Measurements from ENCODE around the gene MACF1. TPM values are rescaled to one million over a fixed set of nuclear protein-coding genes. Genes with fewer than 3 reads are reported as not detected.

Gene MACF1
- total RNA-seq, 1 donor from 2014 or later: 694 TPM

DNA sequence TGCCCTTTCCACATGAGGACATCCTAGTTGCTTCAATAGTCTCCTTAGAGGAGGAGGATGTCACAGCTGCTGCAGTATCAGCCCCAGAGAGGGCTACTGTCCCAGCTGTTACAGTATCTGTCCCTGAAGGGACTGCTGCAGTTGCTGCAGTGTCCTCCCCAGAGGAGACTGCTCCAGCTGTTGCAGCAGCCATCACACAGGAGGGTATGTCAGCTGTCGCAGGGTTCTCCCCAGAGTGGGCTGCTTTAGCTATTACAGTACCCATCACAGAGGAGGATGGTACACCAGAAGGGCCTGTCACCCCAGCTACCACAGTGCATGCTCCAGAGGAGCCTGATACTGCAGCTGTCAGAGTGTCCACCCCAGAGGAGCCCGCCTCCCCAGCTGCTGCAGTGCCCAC, 208.4 kb downstream of the MACF1 start:
- no peak overlapping the region for H3K27ac Mint-ChIP-seq (ENCODE audit: unreplicated experiment)
- peaks cover 67% of the 10 kb centered on the region for H3K4me1 Mint-ChIP-seq (ENCODE audit: low read depth, unreplicated experiment)
- no peaks in the 10 kb centered on the region for H3K9me3 Mint-ChIP-seq (ENCODE audit: unreplicated experiment)
- Histone ChIP-seq H3K27ac (ENCODE audit: low read depth, low read length) (no peak overlapping the region), H3K4me3 (ENCODE audit: insufficient read depth, low read depth, low read length) (peak overlapping the region; percentile 83), H3K79me2 (ENCODE audit: insufficient read depth, low read length) (peaks cover 90% of the 10 kb centered on the region), H3K9ac (ENCODE audit: low read length) (peak overlapping the region; percentile 82), H3K4me2 (ENCODE audit: low read length) (peak overlapping the region; percentile 96), H3K9me3 (ENCODE audit: insufficient read depth, low read depth, low read length) (no peaks in the 10 kb centered on the region), H3K4me1 (ENCODE audit: insufficient read depth, low read length) (peaks cover 67% of the 10 kb centered on the region), H4K20me1 (ENCODE audit: insufficient read depth, low read length) (peaks cover 74% of the 10 kb centered on the region), H2AFZ (ENCODE audit: low read depth, low read length) (no peak overlapping the region), H3K36me3 (ENCODE audit: insufficient read depth, low read length) (peaks cover 13% of the 10 kb centered on the region), H3K27me3 (ENCODE audit: insufficient read depth, low read length) (no peaks in the 10 kb centered on the region)
- no peaks in the 10 kb centered on the region for H3K27me3 Mint-ChIP-seq (ENCODE audit: low read depth, unreplicated experiment)
- no peak for FAIRE-seq
- H3K4me3 Mint-ChIP-seq (ENCODE audit: unreplicated experiment): peak overlapping the region; percentile 82
- TF ChIP-seq, protein P1, sequence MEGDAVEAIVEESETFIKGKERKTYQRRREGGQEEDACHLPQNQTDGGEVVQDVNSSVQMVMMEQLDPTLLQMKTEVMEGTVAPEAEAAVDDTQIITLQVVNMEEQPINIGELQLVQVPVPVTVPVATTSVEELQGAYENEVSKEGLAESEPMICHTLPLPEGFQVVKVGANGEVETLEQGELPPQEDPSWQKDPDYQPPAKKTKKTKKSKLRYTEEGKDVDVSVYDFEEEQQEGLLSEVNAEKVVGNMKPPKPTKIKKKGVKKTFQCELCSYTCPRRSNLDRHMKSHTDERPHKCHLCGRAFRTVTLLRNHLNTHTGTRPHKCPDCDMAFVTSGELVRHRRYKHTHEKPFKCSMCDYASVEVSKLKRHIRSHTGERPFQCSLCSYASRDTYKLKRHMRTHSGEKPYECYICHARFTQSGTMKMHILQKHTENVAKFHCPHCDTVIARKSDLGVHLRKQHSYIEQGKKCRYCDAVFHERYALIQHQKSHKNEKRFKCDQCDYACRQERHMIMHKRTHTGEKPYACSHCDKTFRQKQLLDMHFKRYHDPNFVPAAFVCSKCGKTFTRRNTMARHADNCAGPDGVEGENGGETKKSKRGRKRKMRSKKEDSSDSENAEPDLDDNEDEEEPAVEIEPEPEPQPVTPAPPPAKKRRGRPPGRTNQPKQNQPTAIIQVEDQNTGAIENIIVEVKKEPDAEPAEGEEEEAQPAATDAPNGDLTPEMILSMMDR (IDR thresholded peaks at IDR 0.05; ENCODE audit: insufficient read depth, low read depth, low read length): no peak
- no peak for TF ChIP-seq EZH2 (IDR thresholded peaks at IDR 0.05; ENCODE audit: insufficient read depth, low read length)
- no peak for DNase-seq (ENCODE audit: low read depth)
- H3K36me3 Mint-ChIP-seq (ENCODE audit: low read depth, unreplicated experiment): peaks cover 7% of the 10 kb centered on the region

DNA sequence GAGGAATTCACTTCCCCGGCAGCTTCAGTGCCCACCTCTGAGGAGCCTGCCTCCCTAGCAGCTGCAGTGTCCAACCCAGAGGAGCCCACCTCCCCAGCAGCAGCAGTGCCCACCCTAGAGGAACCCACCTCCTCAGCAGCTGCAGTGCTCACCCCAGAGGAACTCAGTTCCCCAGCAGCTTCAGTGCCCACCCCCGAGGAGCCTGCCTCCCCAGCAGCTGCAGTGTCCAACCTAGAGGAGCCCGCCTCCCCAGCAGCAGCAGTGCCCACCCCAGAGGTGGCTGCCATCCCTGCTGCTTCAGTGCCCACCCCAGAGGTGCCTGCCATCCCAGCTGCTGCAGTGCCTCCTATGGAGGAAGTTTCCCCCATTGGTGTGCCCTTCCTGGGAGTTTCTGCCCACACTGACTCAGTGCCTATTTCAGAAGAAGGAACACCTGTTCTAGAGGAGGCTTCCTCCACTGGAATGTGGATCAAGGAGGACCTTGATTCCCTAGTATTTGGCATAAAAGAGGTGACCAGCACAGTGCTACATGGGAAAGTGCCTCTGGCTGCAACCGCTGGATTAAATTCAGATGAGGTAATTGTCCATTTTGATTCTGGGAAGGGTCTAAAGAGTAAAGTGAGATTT, 209.5 kb downstream of the MACF1 start:
- H4K20me1 ChIP-seq (ENCODE audit: insufficient read depth, low read length): peaks cover 85% of the 10 kb centered on the region
- DNase-seq (ENCODE audit: low read depth): no peak
- Mint-ChIP-seq H3K27me3 (ENCODE audit: low read depth, unreplicated experiment) (no peaks in the 10 kb centered on the region), H3K9me3 (ENCODE audit: unreplicated experiment) (no peaks in the 10 kb centered on the region), H3K27ac (ENCODE audit: unreplicated experiment) (peak overlapping the region; percentile 22), H3K36me3 (ENCODE audit: low read depth, unreplicated experiment) (peaks cover 12% of the 10 kb centered on the region), H3K4me1 (ENCODE audit: low read depth, unreplicated experiment) (peaks cover 73% of the 10 kb centered on the region), H3K4me3 (ENCODE audit: unreplicated experiment) (peak overlapping the region; percentile 72)
- H3K4me2 ChIP-seq (ENCODE audit: low read length): peak overlapping the region; percentile 90
- TF ChIP-seq, protein P1 (IDR thresholded peaks at IDR 0.05; ENCODE audit: insufficient read depth, low read depth, low read length): no peak
- TF ChIP-seq EZH2 (IDR thresholded peaks at IDR 0.05; ENCODE audit: insufficient read depth, low read length): no peak
- peaks cover 94% of the 10 kb centered on the region for H3K79me2 ChIP-seq (ENCODE audit: insufficient read depth, low read length)
- no peaks in the 10 kb centered on the region for H3K9me3 ChIP-seq (ENCODE audit: insufficient read depth, low read depth, low read length)
- H3K36me3 ChIP-seq (ENCODE audit: insufficient read depth, low read length): peaks cover 13% of the 10 kb centered on the region
- H2AFZ ChIP-seq (ENCODE audit: low read depth, low read length): no peak overlapping the region
- H3K27ac ChIP-seq (ENCODE audit: low read depth, low read length): peak overlapping the region; percentile 5
- H3K4me1 ChIP-seq (ENCODE audit: insufficient read depth, low read length): peaks cover 62% of the 10 kb centered on the region
- FAIRE-seq: no peak
- peak overlapping the region; percentile 61 for H3K9ac ChIP-seq (ENCODE audit: low read length)
- no peaks in the 10 kb centered on the region for H3K27me3 ChIP-seq (ENCODE audit: insufficient read depth, low read length)
- H3K4me3 ChIP-seq (ENCODE audit: insufficient read depth, low read depth, low read length): peak overlapping the region; percentile 59

DNA sequence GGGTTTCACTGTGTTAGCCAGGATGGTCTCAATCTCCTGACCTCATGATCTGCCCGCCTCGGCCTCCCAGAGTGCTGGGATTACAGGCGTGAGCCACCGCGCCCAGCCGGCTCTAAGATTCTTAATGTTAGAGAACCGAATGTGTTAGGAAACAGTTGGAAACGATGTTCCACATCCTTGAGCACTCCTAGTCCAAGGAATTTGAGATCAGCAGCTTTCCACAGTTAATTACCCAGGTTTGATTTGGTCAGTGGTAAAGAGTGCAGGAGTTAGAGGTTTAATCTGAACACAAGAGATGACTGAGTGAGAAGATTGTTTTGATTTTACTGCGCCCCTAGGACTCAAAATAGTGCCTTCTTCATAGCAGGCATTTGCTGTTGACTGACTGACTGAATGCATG, 211.1 kb downstream of the MACF1 start:
- DNase-seq (ENCODE audit: low read depth) (no peak), FAIRE-seq (no peak)
- Histone ChIP-seq H3K9me3 (ENCODE audit: insufficient read depth, low read depth, low read length) (no peaks in the 10 kb centered on the region), H3K79me2 (ENCODE audit: insufficient read depth, low read length) (peaks cover 94% of the 10 kb centered on the region), H2AFZ (ENCODE audit: low read depth, low read length) (no peak overlapping the region), H3K9ac (ENCODE audit: low read length) (no peak overlapping the region), H3K4me1 (ENCODE audit: insufficient read depth, low read length) (peaks cover 51% of the 10 kb centered on the region), H4K20me1 (ENCODE audit: insufficient read depth, low read length) (peaks cover 82% of the 10 kb centered on the region), H3K4me2 (ENCODE audit: low read length) (peak overlapping the region; percentile 63), H3K36me3 (ENCODE audit: insufficient read depth, low read length) (peaks cover 19% of the 10 kb centered on the region), H3K4me3 (ENCODE audit: insufficient read depth, low read depth, low read length) (peak overlapping the region; percentile 40), H3K27me3 (ENCODE audit: insufficient read depth, low read length) (no peaks in the 10 kb centered on the region), H3K27ac (ENCODE audit: low read depth, low read length) (no peak overlapping the region)
- peak overlapping the region; percentile 35 for H3K27ac Mint-ChIP-seq (ENCODE audit: unreplicated experiment)
- peaks cover 69% of the 10 kb centered on the region for H3K4me1 Mint-ChIP-seq (ENCODE audit: low read depth, unreplicated experiment)
- H3K9me3 Mint-ChIP-seq (ENCODE audit: unreplicated experiment): no peaks in the 10 kb centered on the region
- H3K36me3 Mint-ChIP-seq (ENCODE audit: low read depth, unreplicated experiment): peaks cover 12% of the 10 kb centered on the region
- no peaks in the 10 kb centered on the region for H3K27me3 Mint-ChIP-seq (ENCODE audit: low read depth, unreplicated experiment)
- TF ChIP-seq, protein P1 (IDR thresholded peaks at IDR 0.05; ENCODE audit: insufficient read depth, low read depth, low read length): no peak
- TF ChIP-seq EZH2 (IDR thresholded peaks at IDR 0.05; ENCODE audit: insufficient read depth, low read length): no peak
- peak overlapping the region; percentile 72 for H3K4me3 Mint-ChIP-seq (ENCODE audit: unreplicated experiment)
